Endothelial cell of umbilical vein (primary cell): ENCODE data around the gene EXD3.

Experiments used
- EZH2 ChIP-seq: IDR thresholded peaks from 2 replicates; pipeline ENCODE4 v1.6.1; 2012; ENCODE audit warnings: borderline replicate concordance, low read depth, mild to moderate bottlenecking, moderate library complexity, low read length, inconsistent platforms; ENCODE audit not compliant: severe bottlenecking
- FOS ChIP-seq: IDR thresholded peaks from 2 replicates; pipeline ENCODE4 v1.6.1; 2011; ENCODE audit warnings: mild to moderate bottlenecking, low read length, moderate library complexity, borderline replicate concordance; ENCODE audit not compliant: insufficient read depth
- MAX ChIP-seq: IDR thresholded peaks from 2 replicates; pipeline ENCODE4 v1.6.1; 2011; ENCODE audit not compliant: insufficient read depth, insufficient read length
- MYC ChIP-seq: IDR thresholded peaks from one replicate; pipeline ENCODE4 v1.6.1; 2011; ENCODE audit warnings: mild to moderate bottlenecking, low read depth, low read length
- POLR2A ChIP-seq: IDR thresholded peaks from 2 replicates; pipeline ENCODE4 v1.6.1; 2012; ENCODE audit warnings: low read depth, mild to moderate bottlenecking, control low read depth, low read length
- TF ChIP-seq, protein P1 (sequence below), 2 donors: IDR thresholded peaks; 1 replicate in 1 of 2; 2 replicates in 1 of 2; pipeline ENCODE4 v1.5.1; 2011; ENCODE audit warnings: low read length in 2 of 2, mild to moderate bottlenecking in 2 of 2, moderate library complexity in 2 of 2, control low read depth in 1 of 2, inconsistent platforms in 1 of 2, low read depth in 1 of 2; ENCODE audit not compliant: insufficient read depth in 1 of 2; ENCODE audit errors: extremely low read depth in 1 of 2

GRCh38 chr9:137465720-137466388 lies 42.9 kb upstream of the EXD3 start:
- no peak for TF ChIP-seq EZH2
- TF ChIP-seq, protein P1, sequence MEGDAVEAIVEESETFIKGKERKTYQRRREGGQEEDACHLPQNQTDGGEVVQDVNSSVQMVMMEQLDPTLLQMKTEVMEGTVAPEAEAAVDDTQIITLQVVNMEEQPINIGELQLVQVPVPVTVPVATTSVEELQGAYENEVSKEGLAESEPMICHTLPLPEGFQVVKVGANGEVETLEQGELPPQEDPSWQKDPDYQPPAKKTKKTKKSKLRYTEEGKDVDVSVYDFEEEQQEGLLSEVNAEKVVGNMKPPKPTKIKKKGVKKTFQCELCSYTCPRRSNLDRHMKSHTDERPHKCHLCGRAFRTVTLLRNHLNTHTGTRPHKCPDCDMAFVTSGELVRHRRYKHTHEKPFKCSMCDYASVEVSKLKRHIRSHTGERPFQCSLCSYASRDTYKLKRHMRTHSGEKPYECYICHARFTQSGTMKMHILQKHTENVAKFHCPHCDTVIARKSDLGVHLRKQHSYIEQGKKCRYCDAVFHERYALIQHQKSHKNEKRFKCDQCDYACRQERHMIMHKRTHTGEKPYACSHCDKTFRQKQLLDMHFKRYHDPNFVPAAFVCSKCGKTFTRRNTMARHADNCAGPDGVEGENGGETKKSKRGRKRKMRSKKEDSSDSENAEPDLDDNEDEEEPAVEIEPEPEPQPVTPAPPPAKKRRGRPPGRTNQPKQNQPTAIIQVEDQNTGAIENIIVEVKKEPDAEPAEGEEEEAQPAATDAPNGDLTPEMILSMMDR (IDR thresholded peaks at IDR 0.05; ENCODE audit: extremely low read depth in 1 of 2, insufficient read depth in 1 of 2, low read depth in 1 of 2, low read length in 2 of 2): no peak
- no peak for TF ChIP-seq MAX
- TF ChIP-seq MYC: no peak
- no peak for TF ChIP-seq FOS
- TF ChIP-seq POLR2A: no peak
